HUDEP-2 (cell line): ENCODE results near the gene CCDC7.
"Not testable (repeated sequence)": the region's sequence is repeated elsewhere in the genome, so short reads cannot be mapped to it uniquely, and the experiment has no call there.

Experiments used
- DNase-seq, 76 experiments: peaks; one replicate each; lab custom pipeline; 2025; ENCODE audit not compliant: unreplicated experiment in 76 of 76; lab: John Stamatoyannopoulos, UW

The CCDC7 gene

DNA sequence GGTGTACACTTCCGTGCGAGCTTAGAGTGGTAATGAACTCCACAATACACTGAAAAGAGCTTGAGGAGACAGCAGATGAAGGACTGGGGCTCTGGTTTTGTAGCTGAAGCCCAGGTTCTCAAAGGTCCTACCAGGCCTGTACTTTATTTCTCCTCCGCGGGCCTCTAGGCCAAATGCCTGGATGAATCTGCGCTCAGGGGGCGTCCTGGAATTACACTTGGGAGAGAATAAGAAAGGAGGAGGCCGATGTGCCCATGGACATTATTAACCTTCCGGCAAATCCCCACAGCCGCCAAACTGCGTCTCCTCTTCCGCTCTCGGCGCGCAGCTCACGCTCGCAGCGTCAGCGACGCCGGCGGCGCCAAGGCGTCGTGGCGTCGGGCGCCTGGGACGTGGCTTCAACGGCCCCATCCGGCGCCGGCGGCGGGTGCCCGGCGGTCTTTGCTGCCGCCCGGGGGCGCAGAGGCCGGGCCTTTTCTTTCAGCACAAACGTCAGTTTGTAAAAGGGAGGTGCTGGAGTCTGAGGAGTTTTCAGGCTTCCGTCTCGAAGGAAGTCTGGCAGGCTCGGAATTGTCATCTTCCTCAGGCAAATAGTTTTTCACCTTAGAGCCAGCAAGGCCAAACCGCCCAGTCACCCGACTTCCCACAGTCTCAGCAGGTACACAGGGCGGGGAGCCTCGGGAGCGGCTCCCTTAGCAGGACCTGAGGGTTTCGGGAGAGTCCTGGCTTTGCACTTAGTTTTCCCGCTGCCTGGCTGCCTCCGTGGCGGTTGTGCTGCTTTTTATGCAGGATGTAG, at the start of gene CCDC7:
TSS of gene CCDC7 (plus strand) at position 401 of the 796 bp plus-strand sequence. CDS start 5,503 bp downstream, outside the sequence.
- peak in 75 of 76 experiments; percentile 16 to 87 (median 75) for DNase-seq

DNA sequence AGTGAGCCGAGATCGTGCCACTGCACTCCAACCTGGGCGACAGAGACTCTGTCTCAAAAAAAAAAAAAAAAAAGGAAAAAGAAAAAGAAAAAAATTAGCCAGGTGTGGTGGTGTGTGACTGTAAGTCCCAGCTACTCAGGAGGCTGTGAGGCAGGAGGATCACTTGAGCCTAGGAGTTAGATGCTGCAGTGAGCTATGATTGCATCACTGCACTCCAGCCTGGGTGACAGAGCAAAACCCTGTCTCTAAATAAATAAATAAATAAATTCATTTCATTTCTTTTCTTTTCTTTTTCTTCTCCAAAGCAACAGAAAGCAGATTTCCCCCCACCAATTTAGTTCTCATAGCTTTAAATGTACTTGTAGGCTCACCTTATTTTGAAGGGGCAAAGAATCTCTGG, 48.8 kb upstream of the CCDC7 start:
- DNase-seq: not testable (repeated sequence)

DNA sequence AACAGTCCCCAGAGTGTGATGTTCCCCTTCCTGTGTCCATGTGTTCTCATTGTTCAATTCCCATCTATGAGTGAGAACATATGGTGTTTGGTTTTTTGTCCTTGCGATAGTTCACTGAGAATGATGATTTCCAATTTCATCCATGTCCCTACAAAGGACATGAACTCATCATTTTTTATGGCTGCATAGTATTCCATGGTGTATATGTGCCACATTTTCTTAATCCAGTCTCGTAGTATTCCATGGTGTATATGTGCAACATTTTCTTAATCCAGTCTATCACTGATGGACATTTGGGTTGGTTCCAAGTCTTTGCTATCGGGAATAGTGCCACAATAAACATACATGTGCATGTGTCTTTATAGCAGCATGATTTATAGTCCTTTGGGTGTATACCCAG, 46.2 kb upstream of the CCDC7 start:
- DNase-seq: not testable (repeated sequence)

DNA sequence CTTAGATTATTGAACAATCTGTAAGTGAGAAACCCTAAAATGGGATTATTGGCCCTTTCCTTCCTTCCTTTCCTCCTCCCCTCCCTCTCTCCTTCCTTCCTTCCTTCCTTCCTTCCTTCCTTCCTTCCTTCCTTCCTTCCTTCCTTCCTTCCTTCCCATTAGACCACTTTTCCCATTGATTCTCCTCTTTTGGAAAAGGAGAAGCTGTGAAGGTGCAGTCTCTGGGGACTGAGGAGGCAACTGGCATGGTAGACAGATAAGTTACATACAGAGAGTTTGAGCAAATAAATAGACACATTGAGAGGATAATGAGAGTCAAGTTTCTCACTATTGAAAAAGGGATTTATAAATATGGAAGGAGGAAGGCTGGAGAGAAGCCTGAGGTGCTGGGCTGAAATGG, 45.0 kb upstream of the CCDC7 start:
- DNase-seq: no peak

DNA sequence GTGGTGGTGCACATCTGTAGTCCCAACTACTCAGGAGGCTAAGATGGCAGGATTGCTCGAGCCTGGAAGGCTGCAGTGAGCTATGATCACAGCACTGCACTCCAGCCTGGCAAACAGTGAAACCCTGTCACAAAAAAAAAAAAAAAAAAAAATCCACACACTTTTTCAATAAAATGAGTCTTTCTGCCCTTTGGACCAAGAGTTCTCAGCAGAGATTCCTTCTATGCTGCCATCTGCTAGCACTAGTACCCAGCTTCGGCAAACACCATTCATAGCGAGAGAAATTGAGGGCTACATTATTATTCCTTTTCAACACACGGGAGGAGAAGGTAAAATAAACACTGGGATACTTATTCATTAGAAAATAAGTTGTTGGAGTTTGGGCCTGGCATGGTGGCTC, 43.4 kb upstream of the CCDC7 start:
- no peak for DNase-seq

DNA sequence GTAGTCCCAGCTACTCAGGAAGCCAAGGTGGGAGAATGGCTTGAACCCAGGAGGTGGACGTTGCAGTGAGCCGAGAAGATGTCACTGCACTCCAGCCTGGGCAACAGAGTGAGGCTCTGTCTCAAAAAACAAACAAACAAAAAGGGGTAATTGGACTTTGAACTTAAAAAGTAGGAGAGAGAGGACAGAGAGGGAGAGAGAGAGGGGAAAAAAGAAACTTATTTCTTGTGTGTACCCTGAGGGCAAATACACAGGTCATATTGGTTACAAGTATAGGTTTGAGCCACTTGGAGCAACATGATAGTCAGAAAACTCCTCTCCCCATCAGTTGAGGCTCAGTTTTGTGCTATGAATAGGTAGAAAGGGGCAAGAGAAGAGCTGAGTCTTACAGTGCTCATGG, 42.8 kb upstream of the CCDC7 start:
- DNase-seq: no peak

DNA sequence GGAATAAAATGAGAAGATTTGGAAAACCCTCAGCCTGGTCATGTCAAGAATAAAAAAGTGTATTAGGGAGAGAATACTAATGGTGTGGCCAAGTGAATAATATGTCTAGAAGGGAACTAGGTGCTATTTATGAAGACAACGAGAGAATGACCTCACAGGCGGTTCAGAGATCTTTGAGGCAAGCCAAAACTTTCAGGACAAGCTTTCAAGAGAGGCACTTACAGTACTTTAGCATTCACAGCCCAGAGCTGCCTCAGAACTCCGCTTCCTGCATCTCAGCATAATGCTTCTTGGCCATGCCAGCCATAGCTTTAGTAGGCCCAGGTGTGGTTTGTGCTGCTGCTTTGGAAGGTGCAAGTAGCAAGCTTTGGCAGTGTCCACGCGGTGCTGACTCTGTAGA, 37.2 kb upstream of the CCDC7 start:
- no peak for DNase-seq

DNA sequence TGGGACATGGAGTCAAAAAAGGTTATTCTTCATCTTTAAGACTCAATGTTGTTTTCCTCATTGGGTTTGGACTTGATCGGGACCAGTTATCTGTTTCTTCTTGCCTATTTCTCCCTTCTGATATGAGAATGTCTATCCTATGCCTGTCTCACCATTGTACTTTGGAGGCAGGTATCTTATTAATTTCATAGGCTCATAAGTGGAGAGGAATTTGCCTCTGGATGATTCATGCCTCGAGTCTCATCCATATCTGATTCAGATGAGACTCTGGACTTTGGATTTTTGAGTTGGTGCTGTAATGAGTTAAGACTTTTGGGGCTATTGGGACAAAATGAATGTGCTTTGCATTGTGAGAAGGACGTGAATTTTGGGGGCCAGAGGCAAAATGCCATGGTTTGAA, 36.2 kb upstream of the CCDC7 start:
- DNase-seq: no peak

DNA sequence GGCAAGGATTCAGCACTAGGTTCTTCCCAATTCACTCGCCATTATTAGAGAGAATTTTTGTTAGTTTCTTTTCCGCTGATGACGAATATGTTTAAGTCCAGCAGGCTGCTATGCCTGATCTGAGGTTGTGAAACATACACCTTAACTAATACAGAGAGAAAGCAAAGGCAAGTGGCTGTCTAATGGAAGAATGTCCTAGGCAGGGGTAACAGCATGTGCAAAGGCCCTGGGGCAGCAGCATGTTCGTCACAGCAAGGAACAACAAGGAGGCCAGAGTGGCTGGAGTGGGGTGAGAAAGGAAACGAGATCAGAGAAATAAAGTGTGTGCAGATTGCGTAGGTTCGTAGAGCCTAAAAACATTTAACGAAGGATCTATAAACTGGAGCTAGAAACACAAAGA, 35.4 kb upstream of the CCDC7 start:
- no peak for DNase-seq

DNA sequence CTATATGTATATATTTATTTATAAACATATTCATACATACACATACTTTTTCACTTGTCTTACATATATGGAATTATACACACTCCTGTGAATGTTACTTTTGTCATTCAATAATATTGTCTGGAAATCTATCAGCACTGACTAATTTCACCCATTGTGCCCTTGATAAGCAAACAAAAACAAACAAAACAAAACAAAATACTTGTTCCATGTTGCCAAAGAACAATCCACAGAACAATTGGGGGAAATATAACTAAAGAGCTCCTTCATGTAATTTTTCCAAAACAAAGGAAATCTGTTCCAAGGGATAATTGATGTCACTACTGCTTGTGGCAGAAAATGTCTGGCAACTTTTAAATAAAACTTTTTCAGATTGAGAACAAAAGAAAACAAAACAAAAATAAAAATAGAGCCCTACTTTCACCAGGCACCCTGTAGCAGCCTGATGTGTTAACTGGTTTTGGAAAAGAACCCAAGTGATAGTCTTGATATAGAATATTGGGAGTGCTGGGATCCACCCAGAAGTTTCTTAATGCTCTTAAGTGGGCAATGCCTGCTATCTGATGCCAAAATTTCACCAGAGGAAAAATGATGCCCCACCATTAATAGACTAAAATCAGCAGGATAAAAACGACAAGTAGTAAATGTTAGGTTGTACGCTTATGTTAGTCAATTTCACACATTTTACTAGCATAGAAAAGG, 34.0 kb upstream of the CCDC7 start:
- DNase-seq: no peak

DNA sequence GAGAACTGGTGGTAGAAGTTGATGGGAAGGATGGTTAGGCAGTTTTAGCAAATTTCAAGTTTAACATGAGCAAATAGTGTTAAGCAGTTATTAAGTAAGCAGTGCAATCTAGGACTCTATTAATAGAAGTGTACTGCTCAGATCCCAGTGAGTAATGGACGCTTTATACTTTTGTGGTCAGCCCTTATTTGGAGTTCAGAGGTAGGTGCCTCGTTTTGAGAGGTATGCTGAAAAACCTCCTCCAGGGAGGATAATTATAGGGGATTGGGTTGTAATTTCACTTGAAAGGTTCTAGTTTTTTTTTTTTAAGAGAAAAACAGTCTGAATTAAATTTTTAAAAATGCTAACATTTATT, 33.5 kb upstream of the CCDC7 start:
- DNase-seq: no peak

DNA sequence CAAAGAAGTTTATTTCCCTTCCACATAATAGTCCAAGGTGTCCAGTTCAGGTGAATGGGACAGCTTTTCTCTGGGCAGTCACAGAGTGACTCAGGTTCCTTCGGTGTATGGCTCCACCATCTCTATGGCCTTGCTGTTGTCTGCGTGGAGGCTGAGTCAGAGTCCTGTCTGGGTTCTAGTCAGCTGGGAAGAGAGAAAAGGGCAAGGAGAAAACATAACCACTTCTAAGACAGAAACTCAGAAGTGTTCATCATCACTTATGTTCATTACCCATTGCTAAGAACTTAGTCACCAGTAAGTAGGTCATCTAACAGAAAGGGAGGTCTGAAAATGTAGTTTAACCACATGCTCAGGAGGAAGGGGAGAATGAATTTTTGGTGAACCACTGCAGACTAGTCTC, 32.4 kb upstream of the CCDC7 start:
- DNase-seq: no peak

DNA sequence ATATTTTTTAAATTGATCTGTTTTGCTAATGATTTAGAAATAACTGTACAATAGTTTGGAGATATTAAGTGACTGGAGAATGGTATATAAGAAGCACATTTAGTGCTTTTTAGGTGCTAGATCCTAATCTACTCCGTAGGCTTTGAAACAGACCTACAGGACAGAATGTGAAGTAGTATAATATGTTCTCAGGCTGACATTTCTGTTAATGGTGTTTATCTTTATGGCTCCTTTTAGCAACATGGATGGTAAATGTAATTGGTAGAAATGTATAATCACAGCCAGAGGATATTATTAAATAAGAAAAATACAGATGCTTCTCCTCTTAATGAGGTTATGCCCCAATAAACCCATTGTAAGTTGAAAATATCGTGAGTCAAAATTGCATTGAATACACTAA, 30.6 kb upstream of the CCDC7 start:
- no peak for DNase-seq

DNA sequence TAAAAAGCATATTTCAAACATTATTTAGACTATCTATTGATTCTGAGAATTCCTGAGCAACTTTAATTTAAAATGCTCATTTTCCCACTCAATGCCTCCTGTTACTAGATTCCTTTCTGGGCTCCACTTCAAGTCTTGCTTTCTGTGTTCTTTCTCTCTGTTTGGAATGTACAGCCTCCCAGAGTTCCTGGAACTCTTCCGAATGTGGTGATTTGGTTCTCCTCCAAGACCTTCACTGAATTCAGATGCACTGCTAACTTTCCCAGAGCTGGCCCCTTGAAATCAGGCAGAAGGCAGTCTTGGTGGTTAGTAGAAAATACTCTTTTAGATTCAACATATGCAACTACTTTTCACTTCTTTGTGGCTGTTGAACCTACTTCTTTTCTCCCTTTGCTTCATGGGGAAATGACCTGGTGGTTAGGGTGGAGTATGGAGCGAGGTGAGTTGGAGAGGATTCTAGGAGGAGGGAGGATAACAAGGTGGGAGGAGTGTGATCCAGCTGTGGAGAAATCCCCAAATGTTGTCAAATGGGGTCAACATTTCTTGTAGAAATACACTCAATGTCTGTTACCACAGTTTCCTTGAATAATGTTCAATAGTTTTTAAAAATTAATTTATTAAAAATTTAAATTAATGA, 27.9 kb upstream of the CCDC7 start:
- no peak for DNase-seq

DNA sequence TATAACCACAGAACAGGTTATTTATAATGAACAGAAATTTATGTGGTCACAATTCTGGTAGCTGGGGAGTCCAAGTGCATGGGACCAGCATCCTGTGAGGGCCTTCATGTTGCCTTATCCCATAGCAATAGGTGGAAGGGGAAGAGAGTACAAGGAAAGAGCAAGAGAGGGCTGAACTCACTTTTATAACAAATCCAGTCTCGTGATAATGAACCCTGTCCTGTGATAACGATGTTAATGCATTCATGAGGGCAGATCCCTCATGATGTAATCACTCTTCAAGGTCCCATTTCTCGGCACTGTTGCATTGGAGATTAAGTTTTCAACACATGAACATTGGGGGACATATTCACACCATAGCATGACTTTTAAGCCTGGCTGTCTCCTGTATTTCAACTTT, 27.4 kb upstream of the CCDC7 start:
- DNase-seq: no peak

DNA sequence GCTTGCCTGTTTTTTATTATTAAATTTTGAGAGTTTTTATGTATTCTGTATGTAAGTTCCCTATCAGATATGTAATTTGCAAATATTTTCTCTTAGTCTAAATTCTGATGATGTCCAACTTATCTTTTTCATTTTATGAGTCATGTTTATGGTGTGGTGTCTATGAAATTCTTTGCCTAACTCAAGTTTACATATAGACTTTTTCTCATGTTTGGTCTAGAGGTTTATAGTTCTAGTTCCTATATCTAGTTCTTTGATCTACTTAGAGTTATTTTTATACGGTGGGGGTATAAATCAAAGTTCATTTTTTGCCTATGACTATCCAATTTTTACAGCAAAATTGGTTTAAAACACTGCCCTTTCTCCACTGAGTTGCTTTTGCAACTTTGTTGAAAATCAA, 26.3 kb upstream of the CCDC7 start:
- DNase-seq: no peak

DNA sequence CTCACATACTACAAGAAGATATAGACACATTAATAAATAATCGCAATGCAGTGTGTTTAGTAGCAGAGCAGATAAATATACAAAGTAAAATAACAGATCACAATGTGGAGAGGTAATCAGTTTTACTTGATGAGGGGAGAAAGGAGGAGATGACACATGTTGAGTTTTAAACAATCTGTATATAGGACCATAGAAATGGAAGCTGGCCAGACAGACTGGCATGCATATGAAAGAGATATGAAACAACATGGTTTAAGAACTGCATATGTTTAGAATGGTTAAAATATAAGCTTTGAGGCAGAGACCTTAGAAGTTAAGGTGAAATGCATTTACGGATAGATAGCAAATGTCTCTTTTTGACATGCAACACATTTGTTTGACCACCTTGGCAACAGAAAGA, 19.8 kb upstream of the CCDC7 start:
- DNase-seq: no peak

DNA sequence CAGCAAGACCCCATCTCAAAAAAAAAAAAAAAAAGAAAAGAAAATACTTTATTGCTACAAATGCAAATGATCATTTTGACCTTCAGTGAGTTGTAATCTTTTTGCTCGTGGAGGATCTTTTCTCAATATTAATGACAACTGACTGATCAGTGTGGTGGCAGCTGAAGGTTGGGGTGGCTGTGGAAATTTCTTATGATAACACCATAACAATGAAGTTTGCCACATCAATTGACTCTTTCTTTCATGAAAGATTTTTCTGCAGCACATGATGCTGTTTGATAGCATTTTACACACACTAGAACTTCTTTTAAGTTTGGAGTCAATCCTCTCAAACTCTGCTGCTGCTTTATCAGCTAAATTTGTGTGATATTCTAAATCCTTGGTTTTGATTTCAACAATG, 12.4 kb upstream of the CCDC7 start:
- no peak for DNase-seq

DNA sequence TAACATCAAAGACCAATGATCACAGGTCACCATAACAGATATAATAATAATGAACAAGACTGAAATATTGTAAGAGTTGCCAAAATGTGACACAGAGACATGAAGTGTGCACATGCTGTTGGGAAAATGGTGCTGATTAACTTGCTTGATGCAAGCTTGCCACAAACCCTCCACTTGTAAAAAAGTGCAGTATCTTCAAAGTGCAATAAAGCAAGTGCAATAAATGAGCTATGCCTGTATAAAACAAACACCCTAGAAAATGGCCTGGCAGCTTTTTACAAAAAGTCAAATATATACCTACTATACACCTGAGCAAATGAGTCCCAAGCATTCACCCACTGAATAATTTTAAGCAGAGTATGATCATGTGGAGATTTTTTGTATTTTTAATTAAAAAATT, 9.7 kb upstream of the CCDC7 start:
- no peak for DNase-seq

DNA sequence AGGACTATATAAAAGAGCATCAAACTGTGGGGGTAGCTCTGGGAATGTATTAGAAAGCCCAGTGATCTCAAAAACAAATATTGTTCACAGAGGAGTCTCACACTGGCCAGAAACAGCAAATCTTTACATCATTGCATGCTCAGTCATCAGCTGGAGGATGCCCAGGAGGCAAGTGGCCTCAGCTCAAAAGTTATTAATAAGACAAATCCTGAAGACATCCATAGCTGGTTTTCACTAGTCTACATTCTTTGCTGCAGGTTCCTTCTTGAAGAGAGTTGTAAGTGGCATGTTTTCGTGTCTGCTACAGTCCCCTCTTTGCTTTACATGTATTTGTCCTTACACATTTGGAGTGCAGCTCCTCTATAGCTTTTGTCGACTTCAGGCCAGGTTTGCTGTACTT, 8.6 kb upstream of the CCDC7 start:
- DNase-seq: no peak

DNA sequence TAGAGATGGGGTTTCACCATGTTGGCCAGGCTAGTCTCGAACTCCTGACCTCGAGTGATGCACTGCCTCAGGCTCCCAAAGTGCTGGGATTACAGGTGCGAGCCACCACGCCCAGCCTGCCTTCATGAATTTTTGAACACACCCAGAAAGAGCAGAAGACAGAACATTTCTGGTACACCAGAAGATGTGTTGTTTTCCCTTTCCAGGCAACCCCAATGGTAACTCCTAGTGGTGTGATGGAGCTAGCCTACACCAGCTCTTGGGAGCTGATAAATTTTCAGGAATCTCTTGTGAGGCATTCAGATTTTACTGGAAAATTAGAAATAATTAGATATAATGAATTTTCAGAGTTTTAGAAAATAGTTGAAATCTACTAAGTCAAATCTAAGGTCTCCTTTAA, 904 bp upstream of the CCDC7 start:
- DNase-seq: no peak
